A549 (cell line): Measurements from ENCODE around the gene GZMH.
"Not testable (repeated sequence)": the region's sequence is repeated elsewhere in the genome, so short reads cannot be mapped to it uniquely, and the experiment has no call there.

Source experiments
- CBX8 ChIP-seq: fragments of 200-600 bp; sonication (generic); IDR thresholded peaks from 2 replicates; pipeline ENCODE4 v1.6.1; 2016
- CEBPB ChIP-seq, 2 experiments: fragments of >200 bp in 1 of 2; sonication (Bioruptor Twin) in 1 of 2; formaldehyde crosslinking in 1 of 2; IDR thresholded peaks; 2 replicates each; pipeline ENCODE4 v1.6.1; 2012 to 2016
- CHD4 ChIP-seq: fragments of 200-600 bp; sonication (generic); IDR thresholded peaks from 2 replicates; pipeline ENCODE4 v1.6.1; 2016; ENCODE audit warnings: antibody characterized with exemption, mild to moderate bottlenecking, borderline replicate concordance
- CTCF ChIP-seq: fragments of >200 bp; sonication (Bioruptor Twin); formaldehyde crosslinking; IDR thresholded peaks from 3 replicates; pipeline ENCODE4 v1.5.1; 2016
- EP300 ChIP-seq, 2 experiments: fragments of >200 bp; sonication (Bioruptor Twin); formaldehyde crosslinking; IDR thresholded peaks; 2 replicates in 1 of 2; 3 replicates in 1 of 2; pipeline ENCODE4 v1.6.1; 2016 to 2017
- HDAC2 ChIP-seq: fragments of 200-600 bp; sonication (generic); IDR thresholded peaks from 2 replicates; pipeline ENCODE4 v1.6.1; 2016
- HOXA7 ChIP-seq: fragments of 250-450 bp; sonication (Bioruptor Pico); IDR thresholded peaks from 2 replicates; pipeline ENCODE4 v1.5.0; 2020; ENCODE audit warnings: mild to moderate bottlenecking, moderate library complexity
- JUNB ChIP-seq: fragments of >200 bp; sonication (Bioruptor Twin); formaldehyde crosslinking; IDR thresholded peaks from 2 replicates; pipeline ENCODE4 v1.6.1; 2016
- KDM1A ChIP-seq: fragments of 200-600 bp; sonication (generic); IDR thresholded peaks from 2 replicates; pipeline ENCODE4 v1.6.1; 2016; ENCODE audit warnings: low read depth, mild to moderate bottlenecking
- MAX ChIP-seq: IDR thresholded peaks from 2 replicates; pipeline ENCODE4 v1.6.1; 2012
- POLR2A ChIP-seq: IDR thresholded peaks from 2 replicates; pipeline ENCODE4 v1.6.1; 2012; ENCODE audit warnings: mild to moderate bottlenecking, low read length
- SMC3 ChIP-seq: fragments of >200 bp; sonication (Bioruptor Twin); formaldehyde crosslinking; IDR thresholded peaks from 3 replicates; pipeline ENCODE4 v1.6.1; 2018; ENCODE audit warnings: inconsistent platforms
- ZNF302 ChIP-seq: fragments of 250-450 bp; sonication (Bioruptor Pico); IDR thresholded peaks from 2 replicates; pipeline ENCODE4 v1.9.0; 2021; ENCODE audit warnings: inconsistent platforms, mild to moderate bottlenecking, moderate library complexity

GRCh38 chr14:24591004-24591403, 18.5 kb downstream of the GZMH start:
- TF ChIP-seq CEBPB (IDR thresholded peaks at IDR 0.05); POLR2A; CBX8; CTCF; ZNF302 (CRISPR knock-in tag); HDAC2; KDM1A; EP300 (IDR thresholded peaks at IDR 0.05); HOXA7 (CRISPR knock-in tag); JUNB; CHD4; SMC3; MAX: not testable (repeated sequence)
